ENCODE data around the gene CHEK2.

DNA sequence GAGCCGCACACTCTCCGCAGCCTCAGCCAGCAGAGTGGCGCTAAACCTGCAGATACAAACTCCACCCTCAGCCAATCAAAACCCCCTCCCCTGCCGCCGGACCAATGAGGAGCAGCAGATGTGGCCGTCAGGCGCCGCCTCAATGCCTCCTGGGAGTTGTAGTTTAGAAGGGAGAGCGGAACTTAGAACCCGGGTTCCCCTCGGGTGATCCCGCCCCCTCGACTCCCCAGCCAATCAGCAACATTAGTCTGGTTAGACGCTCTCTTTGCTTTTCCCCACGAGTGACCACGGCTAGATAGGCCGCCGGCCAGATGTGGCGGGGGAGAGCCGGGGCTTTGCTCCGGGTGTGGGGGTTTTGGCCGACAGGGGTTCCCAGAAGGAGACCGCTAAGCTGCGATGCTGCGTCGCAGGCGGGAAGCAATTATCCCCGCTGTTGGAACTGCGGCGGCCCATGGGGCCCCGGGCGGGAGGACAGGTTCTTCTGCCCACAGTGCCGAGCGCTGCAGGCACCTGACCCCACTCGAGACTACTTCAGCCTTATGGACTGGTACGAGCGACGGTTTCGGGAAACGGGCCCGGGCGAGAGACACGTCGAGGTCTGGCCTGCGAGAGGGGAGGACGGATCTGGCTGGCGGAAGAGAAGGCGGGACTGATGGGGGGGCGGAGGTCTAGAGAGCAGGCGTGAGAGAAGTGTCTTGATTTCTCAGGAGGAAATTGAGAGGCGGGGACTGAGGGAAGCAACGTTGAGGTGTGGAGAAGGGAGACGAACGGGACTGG is at the start of gene CHEK2, which contains the start of gene HSCB:
- TF ChIP-seq EZH2phosphoT487 (IDR thresholded peaks at IDR 0.05; ENCODE audit: insufficient read depth, low read depth) = no peak
- no peak for TF ChIP-seq EZH2 (IDR thresholded peaks at IDR 0.05; ENCODE audit: insufficient read depth, poor library complexity, severe bottlenecking)

All from GM23248 (cell line).